Suprapubic skin (tissue), 4 donors: ENCODE data around the gene LAMA5.

Experiments
- POLR2A ChIP-seq, 2 donors: fragments of 450-650 bp; IDR thresholded peaks; one replicate each; pipeline ENCODE4 v1.6.1; 2017; ENCODE audit warnings: antibody characterized with exemption in 2 of 2, mild to moderate bottlenecking in 2 of 2, moderate library complexity in 2 of 2
- POLR2AphosphoS5 ChIP-seq, 3 donors: sonication (generic); formaldehyde crosslinking; IDR thresholded peaks; one replicate each; pipeline ENCODE4 v1.6.1; 2017; ENCODE audit warnings: antibody characterized with exemption in 3 of 3
- TF ChIP-seq, protein P1 (sequence below), 2 donors: fragments of 200-600 bp in 1 of 2; fragments of 450-650 bp in 1 of 2; sonication (generic) in 1 of 2; IDR thresholded peaks; one replicate each; pipeline ENCODE4 v1.5.1; 2016 to 2019; ENCODE audit warnings: antibody characterized with exemption in 2 of 2, mild to moderate bottlenecking in 1 of 2, moderate library complexity in 1 of 2

DNA sequence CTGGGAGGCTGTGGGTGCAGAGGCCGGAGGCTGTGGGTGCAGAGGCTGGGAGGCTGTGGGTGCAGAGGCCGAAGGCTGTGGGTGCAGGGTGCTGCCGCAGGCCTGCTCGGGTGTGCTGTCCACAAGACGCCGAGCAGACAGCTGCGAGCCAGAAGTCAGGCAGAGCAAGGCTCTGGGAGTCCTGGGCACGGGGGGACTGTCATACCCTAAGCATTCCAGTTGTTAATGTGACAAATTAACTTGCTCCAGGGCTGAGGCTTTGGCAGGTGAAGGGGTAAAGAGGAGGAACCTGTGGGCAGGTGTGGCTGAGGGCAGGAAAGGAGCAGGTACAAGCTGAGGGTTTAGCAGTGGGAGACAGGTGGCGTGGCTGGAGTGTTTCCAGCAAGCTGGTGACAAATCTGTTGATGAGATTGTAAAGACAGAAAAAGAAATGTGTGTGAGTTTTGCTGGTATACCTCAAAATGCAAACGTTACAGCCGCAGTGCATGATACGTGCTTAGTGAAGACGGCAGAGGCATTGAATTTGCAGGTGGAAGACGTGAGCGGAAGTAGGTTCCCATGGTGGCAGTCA lies 78.5 kb downstream of the LAMA5 start:
- TF ChIP-seq POLR2AphosphoS5 (IDR thresholded peaks at IDR 0.05) (no peak), POLR2A (IDR thresholded peaks at IDR 0.05) (no peak)
- TF ChIP-seq, protein P1, sequence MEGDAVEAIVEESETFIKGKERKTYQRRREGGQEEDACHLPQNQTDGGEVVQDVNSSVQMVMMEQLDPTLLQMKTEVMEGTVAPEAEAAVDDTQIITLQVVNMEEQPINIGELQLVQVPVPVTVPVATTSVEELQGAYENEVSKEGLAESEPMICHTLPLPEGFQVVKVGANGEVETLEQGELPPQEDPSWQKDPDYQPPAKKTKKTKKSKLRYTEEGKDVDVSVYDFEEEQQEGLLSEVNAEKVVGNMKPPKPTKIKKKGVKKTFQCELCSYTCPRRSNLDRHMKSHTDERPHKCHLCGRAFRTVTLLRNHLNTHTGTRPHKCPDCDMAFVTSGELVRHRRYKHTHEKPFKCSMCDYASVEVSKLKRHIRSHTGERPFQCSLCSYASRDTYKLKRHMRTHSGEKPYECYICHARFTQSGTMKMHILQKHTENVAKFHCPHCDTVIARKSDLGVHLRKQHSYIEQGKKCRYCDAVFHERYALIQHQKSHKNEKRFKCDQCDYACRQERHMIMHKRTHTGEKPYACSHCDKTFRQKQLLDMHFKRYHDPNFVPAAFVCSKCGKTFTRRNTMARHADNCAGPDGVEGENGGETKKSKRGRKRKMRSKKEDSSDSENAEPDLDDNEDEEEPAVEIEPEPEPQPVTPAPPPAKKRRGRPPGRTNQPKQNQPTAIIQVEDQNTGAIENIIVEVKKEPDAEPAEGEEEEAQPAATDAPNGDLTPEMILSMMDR (IDR thresholded peaks at IDR 0.05): no peak
